ENCODE measurements around the gene CADPS2.

DNA sequence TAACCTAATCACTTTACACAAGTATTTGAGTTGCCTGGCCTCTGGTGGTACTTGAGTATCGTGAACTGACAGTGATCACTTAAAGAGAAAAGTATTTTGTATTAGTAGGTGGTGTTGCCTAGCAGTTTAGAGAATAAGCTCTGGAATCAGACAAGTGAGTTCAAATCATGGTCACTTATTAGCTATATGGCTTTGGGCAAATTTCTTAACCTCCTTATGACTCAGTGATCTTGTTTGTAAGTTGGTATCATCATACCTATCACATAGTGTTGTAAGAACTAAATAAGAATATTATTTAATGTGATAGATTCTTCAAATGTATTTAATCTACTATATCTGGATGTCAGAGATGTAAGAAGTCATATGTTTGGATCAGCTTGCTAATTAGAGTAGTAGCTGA, 351.2 kb downstream of the CADPS2 start:
- TF ChIP-seq CTCF (IDR thresholded peaks at IDR 0.05) (no peak), POLR2A (IDR thresholded peaks at IDR 0.05) (no peak)

Measured in body of pancreas (tissue), 4 donors.